GM13976 (cell line): ENCODE results near the gene ATG10.

Source experiments
- DNase-seq: peaks from one replicate; pipeline ENCODE4 v3.0.0; 2012; ENCODE audit warnings: low spot score
- CTCF ChIP-seq: IDR thresholded peaks from 2 replicates; pipeline ENCODE4 v1.5.1; 2012; ENCODE audit warnings: borderline replicate concordance, mild to moderate bottlenecking; ENCODE audit not compliant: insufficient read depth; ENCODE audit errors: extremely low read depth, missing control alignments, control extremely low read depth
- in situ Hi-C: fragments of 300-500 bp; cut with MboI; formaldehyde crosslinking; loops from one replicate; pipeline ENCODE4 v1.12.0; 2022; ENCODE audit warnings: low sequenced_read_pairs, mixed read lengths, inconsistent platforms; ENCODE audit not compliant: unreplicated experiment

Gene ATG10

GRCh38 chr5:81963544-81963943 is 8.3 kb upstream of the ATG10 start:
- no peak for DNase-seq
- no peak for TF ChIP-seq CTCF
- in situ Hi-C loops = no loop called here

GRCh38 chr5:81965524-81965923 is 6.3 kb upstream of the ATG10 start:
- no peak for DNase-seq
- in situ Hi-C loops = no loop called here
- no peak for TF ChIP-seq CTCF

- in situ Hi-C loops = no loop called here
- TF ChIP-seq CTCF = no peak
- no peak for DNase-seq
These were observed 2.6 kb upstream of the ATG10 start for GRCh38 chr5:81969226-81969625.

DNA sequence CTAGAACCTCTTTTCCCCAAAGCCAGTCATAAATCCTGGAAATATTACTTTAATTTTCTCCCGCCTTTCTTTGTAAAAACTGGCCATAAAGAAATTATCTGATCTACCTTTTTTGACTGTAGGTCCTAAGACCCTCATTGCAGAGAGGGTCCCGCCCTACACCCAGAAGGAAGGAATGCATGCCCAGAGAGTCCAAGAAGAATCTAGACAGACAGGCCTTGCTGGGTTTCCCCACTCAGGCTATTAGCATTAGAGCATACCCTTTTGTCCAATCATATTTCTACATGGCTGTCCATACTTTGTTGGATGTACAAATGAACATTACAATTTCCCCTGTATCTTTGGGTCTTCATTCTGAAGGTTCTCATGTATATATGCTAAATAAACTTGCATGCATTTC is 1.9 kb upstream of the ATG10 start:
- in situ Hi-C loops = no loop called here
- no peak for DNase-seq
- no peak for TF ChIP-seq CTCF

GRCh38 chr5:81971111-81971711 is 612 bp upstream of the ATG10 start:
- DNase-seq = peak; percentile 67
- no peak for TF ChIP-seq CTCF
- in situ Hi-C loops = no loop called here

DNA sequence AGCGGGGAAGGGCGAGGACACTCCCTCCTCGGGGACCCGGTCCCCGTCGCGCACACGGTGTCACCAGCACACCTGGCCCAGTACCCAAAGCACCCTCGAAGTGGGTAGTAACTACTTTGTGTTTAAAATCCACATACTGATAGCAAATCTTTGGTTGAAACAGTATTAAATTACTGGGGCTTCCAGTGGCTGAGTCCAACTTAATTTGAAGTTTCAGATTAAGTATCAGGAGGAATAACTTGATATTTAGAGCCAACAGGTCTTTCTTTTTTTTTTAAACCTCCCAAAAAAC is 615 bp downstream of the ATG10 start:
- TF ChIP-seq CTCF = no peak
- no peak for DNase-seq
- in situ Hi-C loops = no loop called here

GRCh38 chr5:81980160-81980559 is 8.3 kb downstream of the ATG10 start:
- no peak for TF ChIP-seq CTCF
- in situ Hi-C loops = no loop called here
- no peak for DNase-seq
